HG03457 (cell line): Measurements from ENCODE around the gene C22orf39.
"Not testable (repeated sequence)": the region's sequence is repeated elsewhere in the genome, so short reads cannot be mapped to it uniquely, and the experiment has no call there.

ENCODE experiments used
- ATAC-seq: cut with Tn5 transposase; IDR thresholded peaks from one replicate; pipeline ENCODE4 v1.9.1; 2021; ENCODE audit warnings: moderate number of reproducible peaks; ENCODE audit not compliant: unreplicated experiment

Gene C22orf39

DNA sequence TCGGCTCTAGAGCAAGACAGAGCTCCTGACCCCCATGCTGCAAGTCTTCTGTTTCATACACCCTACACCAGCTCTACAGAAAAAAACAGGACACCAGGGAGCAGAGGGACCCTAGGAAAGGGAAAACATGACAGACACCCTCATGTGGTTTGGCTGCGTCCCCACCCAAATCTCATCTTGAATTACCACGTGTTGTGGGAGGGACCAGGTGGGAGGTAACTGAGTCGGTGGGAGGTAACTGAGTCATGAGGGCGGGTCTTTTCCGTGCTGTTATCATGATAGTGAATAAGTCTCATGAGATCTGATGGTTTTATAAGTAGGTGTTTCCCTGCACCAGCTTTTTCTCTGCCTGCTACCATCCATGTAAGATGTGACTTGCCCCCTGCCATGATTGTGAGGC lies 6.6 kb upstream of the C22orf39 start:
- ATAC-seq = no peak

DNA sequence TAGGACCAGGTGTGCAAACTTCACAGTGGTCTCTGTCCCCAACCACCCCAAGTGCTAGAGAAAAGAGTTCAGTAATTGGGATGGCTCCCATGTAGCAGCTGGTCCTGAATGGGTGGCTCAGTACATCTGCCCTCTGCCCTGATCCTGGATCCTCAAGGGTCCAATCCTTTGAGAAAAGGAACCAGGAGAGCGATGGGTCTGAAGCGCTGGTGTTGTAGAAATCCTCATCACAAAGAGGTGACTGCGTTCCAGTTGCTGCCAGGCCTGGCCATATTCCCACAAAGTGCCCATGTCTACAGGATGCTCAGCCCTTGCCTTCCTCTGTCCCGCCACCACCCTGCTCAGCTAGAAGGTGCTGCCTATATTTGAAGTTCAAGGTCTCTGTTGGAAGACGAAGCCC lies 6.2 kb upstream of the C22orf39 start:
- no peak for ATAC-seq

DNA sequence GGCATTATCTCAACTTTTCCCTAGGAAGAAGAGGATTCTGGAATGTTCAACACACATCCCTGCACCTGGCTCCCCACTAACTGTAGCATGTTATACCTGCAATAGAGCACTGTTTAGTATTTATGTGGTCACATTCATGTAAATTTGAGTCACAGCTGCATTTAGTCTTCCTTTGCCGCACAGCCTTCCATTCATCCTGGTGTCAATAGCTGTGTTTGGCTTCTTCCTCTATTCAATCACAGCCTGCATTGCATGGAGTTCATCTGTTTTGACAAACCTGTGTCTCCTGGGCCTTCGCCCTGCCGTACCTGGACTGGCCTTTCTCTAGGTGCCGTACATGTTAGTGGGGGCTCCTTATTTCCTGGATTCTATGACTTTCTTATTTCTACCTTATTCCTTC lies 4.1 kb upstream of the C22orf39 start:
- no peak for ATAC-seq

DNA sequence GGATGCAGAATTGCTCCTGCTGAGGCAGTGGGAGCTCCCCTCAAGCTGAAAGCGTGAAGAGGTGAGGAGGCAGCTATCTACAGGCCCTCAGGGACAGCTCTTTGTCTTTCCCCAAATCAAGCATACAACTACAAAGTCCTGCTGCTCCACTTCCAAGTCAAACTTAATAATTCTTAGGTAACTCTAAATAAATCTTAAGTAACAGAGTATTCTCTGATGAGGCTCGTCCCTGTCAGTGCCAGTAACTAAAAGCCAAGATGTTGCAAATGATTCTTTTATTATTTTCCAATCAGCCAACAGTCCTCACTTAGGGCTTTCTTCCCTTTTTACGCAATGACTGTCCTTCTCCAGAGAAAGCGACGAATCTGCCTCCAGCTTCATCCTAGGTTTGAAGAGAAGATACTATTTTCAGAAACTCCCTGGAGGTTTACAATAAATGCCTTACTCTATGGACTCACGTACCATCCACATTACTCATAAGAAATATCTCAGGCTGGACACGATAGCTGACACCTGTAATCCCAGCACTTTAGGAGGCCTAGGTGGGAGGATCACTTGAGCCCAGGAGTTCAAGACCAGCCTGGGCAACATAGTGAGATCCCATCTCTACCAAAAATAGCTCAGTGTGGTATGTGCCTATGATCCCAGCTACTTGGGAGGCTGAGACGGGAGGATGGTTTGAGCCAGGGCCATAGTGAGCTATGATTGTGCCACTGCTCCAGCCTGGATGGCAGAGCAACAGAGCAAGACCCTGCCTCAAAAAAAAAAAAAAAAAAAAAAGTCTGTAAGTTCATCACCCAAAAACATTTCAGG lies 3.1 kb upstream of the C22orf39 start:
- no peak for ATAC-seq

DNA sequence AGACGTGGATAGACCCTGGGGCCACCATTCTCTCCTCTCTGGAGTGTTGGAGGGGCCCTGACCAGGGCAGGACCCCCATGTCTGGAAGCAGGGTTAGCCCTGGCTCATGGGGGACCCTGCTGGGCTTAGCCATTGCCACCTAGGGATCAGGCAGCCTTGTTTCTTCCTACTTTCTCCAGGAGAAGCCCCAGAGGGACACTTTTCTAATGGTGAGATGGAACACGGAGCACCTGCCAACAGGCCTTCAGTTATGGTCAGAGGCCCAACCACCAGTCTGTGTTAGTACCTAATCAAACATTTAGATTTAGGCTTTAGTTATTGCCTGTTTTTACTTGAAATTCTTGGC lies 1.9 kb upstream of the C22orf39 start:
- no peak for ATAC-seq

DNA sequence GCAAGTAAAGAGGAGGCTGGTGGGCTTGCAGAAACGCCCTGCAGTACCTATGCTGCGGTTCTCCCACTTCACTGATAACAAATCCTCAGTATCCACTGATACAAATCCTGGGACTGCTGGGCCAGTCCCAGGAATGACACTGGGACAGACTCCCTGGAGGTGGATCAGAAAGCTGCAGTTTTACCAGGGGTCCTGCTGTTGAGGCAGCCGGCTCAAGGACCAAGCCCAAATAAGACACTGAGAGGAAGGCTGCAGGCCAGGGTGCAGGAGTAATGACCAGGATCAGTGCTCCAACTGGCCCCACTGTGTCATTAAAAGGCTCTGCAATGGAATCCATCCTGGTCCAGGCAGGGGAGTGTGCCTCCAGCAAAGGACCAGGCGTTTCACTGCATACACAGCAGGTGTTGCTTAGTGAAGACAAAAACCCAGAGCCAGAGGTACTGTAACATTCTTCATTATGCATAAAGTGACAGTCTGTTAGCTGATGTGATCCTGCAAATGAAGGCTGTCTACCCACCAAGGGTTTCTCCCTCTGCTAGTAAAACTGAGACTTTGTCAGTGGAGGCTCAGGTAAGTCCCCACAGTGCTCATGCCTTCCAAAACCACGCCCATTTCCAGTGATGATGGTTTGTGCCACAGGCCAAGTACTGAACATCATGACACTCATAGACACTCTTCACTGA lies 1.4 kb upstream of the C22orf39 start:
- no peak for ATAC-seq

DNA sequence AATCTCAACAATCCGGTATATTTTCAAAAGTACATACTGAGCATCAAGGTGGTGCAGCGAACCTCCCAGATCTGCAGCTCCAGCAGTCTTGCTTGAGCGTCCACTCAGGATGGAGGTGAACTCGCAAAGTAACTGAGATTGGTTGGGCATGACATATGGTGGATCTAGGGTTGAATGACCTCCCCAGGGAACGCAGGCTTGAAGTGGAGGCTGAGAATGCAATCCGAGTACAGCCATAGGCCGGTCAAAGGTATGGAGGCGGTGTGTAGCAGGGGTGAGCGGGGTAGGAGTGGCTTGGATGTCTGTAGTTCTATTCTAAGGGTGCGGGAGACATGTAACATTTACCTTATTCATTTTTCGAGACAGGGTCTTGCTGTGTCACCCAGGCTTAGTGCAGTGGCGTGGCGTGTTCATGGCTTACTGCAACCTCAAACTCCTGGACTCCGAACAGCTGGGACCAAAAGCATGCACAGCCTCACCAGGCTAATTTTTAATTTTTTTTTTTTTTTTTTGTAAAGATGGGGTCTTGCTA lies 631 bp upstream of the C22orf39 start:
- peak; percentile 25 for ATAC-seq

DNA sequence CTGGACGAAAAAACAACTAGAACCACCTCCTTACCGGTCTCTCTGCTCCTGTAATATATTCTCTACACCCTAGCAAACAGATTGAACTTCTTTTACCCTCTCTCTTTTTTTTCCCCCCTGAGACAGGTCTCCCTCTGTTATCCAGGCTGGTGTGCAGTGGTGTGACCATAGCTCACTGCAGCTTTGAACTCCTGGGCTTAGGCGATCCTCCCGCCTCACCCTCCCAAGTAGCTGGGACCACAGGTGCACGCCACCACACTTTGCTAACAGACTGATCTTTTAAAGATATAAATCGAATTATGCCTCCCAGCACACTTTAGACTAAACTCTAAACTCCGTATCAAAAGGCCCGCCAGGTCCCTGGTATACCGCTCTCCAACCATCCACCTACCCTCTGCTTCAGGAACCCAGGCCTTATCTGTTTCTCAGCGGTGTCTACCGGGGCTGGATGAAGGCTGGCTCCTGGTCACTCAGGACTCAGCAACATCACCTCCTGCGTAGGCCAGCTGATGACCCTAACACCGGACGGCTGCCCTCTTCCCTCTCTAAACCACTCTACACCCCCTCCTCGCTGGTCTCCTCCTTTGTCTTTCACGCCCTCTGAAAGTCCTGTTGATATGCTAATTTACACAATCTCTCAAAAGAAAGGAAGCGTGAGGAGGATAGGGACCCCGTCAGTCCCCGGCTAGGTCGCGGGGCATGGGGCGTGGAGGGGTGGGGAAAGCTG lies 745 bp downstream of the C22orf39 start:
- no peak for ATAC-seq

DNA sequence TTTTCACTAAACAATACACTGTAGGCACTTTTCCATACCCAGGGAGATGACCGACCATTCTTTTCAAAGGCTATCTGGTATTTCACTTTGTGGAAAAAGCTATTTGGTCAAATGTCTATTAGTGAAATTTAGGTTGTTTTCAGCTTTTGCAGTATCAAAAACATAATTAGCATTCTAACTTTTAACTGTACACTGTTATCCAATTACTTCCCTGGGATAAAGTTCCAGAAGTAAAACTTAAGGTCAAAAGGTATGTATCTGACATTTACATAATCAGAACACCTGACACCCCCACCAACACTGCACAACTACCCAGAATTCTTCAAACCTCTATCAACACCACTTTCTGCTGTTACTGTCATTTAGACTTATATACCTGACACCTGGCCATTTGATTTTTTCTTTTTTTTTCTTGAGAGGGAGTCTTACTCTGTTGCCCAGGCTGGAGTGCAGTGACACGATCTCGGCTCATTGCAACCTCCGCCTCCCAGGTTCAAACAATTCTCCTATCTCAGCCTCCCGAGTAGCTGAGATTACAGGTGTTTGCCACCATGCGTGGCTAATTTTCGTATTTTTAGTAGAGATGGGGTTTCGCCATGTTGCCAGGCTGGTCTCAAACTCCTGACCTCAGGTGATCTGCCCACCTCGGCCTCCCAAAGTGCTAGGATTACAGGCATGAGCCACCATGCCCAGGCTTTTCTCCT lies 2.1 kb downstream of the C22orf39 start:
- not testable (repeated sequence) for ATAC-seq

DNA sequence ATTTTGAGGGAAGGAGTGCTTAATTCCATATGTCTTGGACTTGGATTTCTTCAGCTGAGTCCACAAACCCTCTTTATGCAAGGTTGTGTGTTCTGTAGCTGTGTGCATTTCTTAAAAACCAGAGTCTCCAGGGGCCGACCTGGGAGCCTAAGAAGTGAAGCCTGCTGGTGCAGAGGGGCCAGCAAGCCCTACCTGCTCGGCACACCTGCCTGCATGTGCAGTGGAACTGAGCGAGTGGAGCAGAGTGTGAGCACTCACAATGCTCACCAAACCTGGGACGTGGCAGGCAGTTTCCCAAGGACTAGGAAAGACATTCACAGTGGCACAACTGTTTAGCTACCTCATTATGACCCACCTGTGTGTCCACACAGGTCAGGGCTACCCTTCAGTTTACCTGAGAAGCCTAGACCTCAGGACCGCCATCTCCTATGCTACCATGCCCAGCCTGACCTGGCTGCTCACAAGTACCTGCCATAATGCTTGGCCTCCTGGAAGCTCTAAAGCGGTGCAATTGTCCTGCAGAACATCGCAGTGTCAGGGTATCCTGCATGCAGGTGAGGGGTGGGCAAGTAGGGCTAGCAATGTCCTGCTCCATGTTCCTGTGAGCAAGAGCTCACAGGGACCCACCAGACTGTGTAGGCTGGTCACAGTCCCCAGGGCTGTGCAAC lies 3.8 kb downstream of the C22orf39 start:
- no peak for ATAC-seq

DNA sequence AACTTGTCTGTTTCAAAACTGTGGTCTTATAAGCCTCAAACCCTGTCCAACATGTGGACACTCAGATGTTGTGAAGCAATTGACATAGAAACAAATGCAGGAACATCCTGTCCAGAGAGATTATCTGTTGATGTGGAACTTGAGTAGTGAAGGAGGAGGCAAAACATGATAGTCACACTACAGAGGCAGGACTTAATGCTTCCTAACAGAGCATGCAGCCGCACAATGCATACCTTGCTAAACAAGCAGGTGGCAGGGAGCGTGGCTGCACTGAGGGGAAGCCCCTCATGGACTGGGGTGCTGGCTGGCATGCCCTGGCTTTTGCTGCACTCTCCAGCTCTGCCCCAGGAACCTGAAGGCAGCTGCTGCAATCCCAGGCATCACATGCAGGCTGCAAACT lies 5.3 kb downstream of the C22orf39 start:
- ATAC-seq = no peak

DNA sequence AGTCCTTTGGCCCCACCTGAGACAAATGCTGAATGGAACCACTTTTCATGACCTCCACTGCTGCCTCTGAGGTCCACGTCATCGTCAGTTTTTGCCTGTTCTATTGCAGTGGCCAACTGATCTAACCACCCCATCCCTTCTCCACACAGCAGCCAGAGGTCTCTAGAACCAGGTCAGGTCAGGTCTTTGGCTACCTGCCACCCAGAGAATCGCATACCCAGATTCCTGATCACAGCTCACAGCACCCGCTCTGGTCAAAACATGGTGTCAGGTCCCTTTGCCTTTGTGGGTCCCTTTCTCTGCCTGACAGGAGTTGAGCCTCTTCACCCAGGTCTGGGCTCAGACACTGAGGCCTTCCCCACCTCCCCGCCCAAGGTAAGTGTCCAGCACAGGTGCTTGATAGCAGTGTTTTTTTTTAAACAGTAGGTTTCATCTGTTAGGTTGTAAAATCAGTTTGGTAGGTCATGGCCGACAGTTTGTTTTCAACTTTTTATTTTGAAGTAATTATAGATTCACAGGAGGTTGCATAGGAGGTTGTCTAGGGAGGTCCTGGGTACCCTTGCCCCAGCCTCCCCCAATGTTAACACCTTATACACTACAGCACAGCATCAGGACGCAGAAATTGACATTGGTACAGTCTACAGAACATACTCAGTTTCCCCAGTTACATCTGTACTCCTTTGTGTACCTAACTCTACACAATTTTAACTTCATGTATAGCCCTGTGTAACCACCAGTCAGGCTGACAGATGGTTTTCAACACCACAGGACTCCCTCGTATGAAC lies 6.9 kb downstream of the C22orf39 start:
- no peak for ATAC-seq

DNA sequence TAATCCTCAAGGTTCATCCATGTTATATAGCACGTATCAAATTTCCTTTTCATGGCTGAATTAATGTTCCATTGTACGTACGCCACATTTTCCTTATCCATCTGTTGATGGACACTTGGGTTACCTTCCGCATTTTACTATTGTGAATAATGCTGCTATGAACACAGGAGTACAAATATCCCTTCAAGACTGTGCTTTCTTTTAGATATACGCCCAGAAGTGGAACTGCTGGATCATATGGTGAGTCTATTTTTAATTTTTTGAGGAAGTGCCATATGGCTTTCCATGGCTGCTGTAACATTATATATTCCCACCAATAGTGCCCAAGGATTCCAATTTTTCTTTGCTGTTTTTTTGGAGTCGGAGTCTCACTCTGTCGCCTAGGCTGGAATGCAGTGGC lies 9.2 kb downstream of the C22orf39 start:
- ATAC-seq = no peak

DNA sequence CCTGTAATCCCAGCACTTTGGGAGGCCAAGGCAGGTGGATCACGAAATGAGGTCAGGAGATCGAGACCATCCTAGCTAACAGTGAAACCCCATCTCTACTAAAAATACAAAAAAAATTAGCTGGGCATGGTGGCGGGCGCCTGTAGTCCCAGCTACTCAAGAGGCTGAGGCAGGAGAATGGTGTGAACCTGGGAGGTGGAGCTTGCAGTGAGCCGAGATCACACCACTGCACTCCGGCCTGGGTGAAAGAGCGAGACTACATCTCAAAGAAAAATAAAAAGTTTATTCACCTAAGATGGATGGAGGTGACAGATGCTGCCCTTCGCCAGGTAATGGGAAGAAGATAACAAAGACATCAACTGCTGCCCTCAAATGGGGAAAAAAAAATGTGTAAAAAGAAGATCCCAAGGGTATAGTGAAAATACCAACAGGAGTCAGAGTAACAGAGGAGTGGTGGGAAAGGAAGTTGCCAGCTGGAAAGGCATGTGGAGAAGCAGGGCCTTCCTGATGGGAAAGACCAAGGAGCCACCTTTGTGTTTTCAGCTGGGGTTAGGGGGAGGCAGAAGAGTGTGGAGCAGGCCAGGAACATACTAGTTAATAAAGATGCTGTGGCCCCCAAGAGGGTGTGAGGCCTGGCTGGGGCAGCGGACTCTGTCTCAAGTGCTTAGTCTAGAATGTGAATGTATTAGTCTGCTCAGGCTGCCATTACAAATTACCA lies 10.9 kb downstream of the C22orf39 start:
- not testable (repeated sequence) for ATAC-seq

DNA sequence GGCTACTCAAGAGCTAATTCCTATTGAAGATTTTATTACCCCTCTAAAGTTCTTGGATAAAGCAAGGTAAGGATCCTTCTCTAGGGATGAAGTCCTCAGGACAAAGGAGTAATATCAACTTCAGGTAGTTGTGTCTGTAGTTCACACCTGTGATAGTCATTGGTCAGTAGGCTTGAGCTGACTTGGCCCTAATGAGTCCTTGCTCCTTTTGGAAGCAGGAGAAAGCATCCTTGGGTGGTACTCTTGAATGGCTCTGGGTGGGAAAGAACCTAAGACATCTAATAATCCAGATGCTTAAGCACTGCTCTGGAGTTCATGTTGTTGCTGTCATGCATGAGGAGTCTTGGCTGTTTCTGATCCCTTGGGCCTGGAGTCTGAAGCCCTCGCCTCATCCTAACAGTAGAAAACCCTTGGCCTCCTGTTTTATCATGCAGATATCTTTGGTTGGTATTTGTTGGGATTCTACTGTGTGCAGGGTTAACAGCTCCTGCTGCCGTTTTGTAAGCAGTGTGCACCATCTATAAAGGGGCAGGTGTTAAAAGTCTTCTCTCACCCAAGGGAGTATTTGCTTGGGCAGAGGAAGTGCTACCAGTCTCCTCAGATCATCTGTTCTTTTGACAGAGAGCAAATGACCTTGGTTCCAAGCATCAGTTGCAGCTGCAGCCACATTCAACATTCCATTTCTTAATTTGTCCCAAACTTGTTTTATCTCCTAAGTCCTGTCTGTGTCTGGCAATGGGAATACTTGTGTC lies 12.5 kb downstream of the C22orf39 start:
- no peak for ATAC-seq

DNA sequence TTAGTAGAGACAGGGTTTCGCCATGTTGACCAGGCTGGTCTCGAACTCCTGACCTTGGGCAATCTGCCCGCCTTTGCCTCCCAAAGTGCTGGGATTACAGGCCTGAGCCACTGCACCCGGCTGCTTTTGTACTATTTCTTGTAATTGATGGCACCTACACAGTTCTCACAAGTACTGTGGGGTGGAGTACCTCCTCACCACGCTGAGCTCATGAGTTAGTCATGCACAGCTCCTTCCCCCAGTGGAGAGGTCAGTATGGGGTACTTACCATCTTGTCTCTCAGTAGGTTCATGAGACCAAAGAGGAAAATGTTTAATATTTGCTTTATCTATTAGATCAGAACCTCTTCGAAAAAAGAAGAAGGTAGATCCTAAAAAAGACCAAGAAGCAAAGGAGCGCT lies 13.1 kb downstream of the C22orf39 start:
- ATAC-seq = no peak

DNA sequence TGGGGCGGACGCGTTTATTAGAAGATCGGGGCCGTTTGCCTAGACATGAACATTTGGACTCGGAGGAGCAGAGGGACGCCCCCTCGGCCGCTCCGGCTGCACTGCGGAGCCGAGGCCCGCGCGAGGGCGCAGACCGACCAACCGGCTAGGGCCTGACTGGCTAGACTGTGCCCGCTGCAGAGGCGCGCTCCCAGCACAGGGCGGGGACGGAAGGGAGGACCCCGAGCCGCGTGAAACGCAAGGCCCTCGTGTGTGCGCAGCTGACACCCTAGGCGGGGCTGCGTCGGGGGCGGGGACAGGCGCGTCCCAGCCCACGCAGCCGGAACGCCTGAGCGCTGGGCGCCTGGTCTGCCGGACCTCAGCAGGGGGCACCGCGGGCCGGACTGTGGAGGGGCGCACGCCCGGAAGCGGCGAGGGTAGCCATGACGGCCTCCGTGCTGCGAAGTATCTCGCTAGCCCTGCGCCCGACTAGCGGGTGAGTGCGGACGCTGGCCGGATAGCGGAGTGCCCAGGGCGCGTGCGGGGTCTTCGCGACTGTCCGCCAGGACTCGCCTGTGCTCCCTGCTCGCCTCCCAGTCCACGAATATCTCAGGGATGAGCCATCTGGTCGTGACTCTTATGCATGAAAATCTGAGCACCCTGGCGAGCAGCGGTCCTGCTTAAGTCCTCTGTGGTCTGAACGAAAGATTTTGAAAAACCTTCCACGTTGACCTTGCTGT lies 15.2 kb downstream of the C22orf39 start, which contains the start of gene MRPL40:
MRPL40 (plus strand) TSS at position 413 of the 719 bp plus-strand sequence; CDS start at position 423, 10 bp downstream.
- peak; percentile 60 for ATAC-seq
